Amygdala (tissue), 56 donors: Measurements from ENCODE around the gene NDUFC1.
"Not testable (repeated sequence)": the region's sequence is repeated elsewhere in the genome, so short reads cannot be mapped to it uniquely, and the experiment has no call there.

ENCODE experiments used
- DNase-seq, 56 donors: peaks; one replicate each; lab custom pipeline; 2025; lab: John Stamatoyannopoulos, UW

NDUFC1 gene

DNA sequence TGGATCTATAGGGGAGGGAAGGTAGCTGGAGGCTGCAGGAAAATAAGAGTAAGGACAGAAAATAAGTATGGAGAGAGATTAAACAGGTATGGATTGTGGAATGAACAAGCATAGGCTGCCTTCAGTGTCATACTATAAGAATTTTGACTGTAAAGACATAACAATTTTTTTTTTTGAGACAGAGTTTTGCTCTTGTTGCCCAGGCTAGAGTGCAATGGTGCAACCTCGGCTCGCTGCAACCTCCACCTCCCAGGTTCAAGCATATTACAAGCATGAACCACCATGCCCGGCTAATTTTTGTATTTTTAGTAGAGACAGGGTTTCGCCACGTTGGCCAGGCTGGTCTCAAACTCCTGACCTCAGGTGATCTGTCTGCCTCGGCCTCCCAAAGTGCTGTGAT is 46.7 kb downstream of the NDUFC1 start:
- not testable (repeated sequence) for DNase-seq

DNA sequence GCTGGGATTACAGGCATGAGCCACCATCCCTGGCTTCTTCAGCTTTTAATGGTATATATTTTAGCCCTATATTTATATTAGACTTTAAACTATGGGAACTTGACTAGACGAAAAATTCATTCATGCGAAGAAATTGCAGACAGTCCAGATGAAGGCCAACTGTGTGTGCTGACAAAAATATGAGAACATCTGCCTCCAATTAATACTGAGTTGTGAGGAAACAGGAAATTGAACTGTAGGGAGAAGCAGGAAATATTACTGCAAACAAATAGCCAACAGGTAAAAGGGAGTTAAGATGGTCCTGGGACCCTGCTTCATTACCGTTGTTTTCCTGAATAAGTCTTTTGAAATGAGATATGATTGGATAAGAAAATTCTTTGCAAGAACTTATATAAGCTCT is 48.6 kb downstream of the NDUFC1 start:
- DNase-seq, result no peak

DNA sequence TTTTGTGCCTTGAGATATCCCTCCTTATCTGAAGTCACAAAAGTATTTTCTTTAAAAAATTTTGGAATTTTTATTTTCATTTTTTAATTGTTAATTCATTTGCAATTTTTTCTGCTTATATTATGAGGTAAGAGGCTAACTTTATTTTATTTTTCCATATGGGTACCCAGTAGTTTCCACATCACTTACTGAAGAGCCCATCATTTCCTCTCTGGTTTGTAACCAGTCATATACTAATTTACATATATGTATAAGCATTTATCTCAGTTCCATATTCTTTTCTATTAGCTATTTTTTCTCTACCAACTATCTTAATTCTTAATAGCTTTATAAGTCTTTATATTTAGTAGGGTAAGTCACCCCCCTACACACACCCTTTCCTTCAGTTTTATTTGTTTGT is 49.2 kb downstream of the NDUFC1 start:
- no peak for DNase-seq

DNA sequence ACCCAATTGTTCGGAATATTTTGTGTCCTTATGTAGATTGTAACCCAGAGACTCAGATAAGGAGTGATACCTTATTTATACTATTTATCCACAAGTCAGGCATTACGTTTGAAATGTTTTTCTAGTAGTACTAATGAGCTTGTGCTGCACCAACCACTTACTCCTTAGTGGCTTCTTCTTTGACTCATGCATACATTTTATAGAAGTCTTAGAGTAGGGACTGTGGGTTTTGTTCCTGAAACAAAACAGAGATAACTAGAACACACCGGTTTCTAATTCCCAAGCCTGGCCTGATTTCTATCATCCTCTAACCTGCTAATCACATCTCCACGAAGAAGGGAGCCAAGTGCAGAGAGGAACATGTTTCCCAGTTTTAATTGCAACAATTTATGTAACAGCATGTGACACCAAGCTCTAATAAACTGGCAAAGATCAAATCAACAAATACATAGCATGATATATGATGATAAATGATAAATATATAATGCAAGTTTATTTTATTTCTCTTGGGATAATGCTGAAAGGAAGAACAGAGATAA is 54.5 kb downstream of the NDUFC1 start:
- DNase-seq, result no peak

DNA sequence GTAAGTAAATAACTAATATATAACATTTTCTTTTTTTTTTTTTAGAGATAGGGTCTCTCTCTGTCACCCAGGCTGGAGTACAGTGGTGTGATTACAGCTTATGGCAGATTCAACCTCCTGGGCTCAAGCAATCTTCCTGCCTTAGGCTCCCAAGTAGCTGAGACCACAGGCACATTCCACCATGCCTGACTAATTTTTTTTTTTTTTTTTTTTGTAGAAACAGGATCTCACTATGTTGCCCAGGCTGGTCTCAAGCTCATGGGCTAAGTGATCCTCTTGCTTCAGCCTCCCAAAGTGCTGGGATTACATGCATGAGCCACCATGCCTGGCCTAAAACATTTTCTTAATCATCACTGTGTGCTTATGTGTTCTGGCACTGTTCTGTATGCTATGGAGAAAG is 55.0 kb downstream of the NDUFC1 start:
- no peak for DNase-seq

GRCh38 chr4:139246166-139246565 is 56.1 kb downstream of the NDUFC1 start:
- DNase-seq, result no peak

DNA sequence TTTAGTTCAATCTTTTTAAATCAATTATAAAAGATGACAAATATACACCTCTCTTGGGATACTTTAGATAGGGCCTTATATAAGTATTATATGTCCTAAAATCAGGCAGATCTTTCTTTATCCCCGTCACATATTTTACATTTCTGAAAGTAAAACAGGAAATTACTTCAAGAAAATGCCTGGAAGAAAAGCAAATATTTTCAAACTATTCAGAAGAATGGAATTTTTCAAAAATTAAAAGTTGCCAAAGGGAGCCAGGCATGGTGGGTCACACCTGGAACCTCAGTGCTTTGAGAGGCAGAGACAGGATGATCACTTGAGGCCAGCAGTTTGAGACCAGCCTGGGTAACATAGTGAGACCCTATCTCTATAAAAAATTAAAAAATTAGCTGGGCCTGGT is 56.7 kb downstream of the NDUFC1 start:
- DNase-seq, result no peak

DNA sequence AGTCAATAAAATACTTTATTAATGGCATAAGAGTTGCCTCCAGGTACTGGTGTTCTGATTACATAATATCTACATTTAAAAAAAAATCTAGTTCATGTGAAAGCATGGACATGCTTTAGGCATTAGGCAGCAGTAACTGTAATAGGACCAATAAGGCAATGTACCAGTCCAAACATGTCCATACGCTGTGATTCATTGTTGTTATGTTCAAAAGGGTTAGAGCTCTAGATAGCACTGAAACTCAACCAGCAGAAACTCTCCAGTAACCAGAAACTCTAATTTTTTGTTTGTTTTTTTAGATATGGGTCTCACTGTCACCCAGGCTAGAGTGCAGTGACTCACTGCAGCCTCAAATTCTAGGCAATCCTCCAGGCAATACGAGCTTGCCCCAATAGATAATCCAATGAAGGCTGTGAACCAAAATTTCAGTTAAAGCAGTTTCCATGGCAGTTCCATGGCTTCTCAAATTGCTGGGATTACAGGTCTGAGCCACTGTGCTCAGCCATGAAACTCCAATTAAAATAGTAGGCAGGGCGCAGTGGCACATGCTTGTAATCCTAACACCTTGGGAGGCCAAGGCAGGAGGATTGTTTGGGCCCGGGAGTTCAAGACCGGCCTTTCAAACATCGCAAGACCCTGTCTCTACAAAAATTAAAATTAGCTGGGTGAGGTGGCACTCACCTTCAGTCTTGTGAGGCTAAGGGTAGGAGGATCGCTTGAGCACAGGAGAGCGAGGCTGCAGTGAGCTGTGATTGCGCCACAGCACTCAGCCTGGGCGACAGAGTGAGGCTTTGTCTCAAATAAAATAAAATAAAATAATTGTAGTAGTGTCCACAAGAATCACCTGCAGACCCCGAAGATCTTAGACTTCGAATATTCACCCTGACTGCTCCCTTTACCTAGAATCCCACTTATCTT is 58.6 kb downstream of the NDUFC1 start:
- DNase-seq, result no peak

DNA sequence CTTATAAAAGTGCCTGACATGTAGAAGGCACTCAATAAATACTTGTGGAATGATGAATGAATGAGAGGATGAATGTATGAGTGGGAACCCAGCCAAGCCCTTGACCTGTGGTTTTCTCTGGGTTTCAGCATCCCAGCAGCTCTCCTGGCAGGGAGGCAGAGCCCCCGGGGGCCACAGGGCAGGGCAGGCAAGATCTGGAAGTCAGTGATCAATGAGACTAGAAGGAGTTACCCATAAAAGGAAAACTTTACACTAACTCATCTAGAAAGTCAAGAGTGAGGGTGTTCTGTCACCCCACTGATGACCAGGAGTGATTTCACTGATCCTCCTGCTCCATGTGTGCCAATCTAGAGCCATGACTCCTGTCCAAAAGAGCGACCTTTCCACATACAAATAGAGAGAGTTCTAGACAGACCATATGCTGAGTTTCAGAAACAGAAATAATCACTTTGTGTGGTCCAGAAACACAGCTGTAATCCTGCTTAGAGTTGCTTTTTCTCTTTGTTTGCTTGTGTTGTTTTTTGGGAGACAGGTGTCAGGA is 59.7 kb downstream of the NDUFC1 start:
- DNase-seq, result no peak

DNA sequence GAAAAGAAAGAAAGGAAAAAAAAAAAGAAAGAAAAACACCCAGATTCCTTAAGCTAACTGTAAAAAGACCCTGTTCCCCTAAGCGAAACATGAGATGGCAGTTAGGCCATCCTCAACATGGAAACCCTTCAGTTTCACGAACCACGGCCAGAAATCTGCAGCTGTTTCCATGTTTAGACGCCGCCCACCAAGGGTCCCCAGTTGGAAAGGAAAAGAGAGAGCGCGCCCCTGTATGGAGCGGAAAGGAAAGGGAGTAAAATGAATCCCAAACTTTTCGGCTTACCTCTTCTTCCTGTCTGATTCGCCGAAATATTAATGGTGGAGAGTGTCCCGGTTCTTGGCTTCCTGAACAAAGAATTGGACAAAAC is 60.5 kb downstream of the NDUFC1 start:
- no peak for DNase-seq

DNA sequence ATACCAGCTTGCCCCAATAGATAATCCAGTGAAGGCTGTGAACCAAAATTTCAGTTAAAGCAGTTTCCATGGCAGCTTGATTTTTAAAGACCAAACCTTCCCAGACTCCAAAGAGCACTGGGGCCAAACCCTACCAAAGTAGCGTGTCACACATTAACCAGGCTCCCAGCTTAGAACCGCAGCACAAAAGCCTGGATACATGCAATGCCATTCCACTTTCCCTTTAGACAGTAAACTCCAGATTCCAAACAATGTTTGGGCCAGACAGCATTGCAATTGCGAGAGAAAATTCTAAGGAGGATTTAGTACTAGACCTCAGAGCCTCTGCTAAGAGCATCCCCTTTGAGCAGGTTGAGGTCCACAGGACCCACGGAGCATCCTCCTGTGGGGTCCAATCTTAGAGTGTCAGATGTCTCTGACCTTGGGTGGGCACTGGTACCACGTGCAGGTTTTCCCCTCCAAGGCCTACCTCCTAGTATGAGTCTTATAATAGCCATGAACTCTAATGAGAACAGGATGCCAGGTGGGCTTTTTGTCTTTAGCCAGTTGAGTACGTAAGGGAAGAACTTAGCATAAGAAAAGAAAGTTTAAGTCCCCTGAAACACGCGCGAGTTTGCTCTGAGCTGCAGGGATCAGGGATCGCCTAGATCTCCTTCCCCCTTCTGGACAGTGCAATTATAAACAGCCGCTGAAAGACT is 61.0 kb downstream of the NDUFC1 start:
- DNase-seq, result no peak
